HepG2 (cell line): Measurements from ENCODE around the gene AARS2. TPM values are rescaled to one million over a fixed set of nuclear protein-coding genes. Genes with fewer than 3 reads are reported as not detected.

ENCODE experiments used
- AKNA ChIP-seq: sonication (generic); formaldehyde crosslinking; IDR thresholded peaks from 2 replicates; pipeline ENCODE4 v1.4.0; 2020; ENCODE audit warnings: missing genetic modification reagents, borderline replicate concordance
- CEBPG ChIP-seq: IDR thresholded peaks from 2 replicates; pipeline ENCODE4 v1.6.1; 2016
- KMT2A ChIP-seq: sonication (generic); formaldehyde crosslinking; IDR thresholded peaks from 2 replicates; pipeline ENCODE4 v1.4.0; 2020; ENCODE audit warnings: missing genetic modification reagents
- MBNL3 ChIP-seq: fragments of 250-450 bp; sonication (Bioruptor Pico); conservative IDR thresholded peaks from 2 replicates; pipeline ENCODE4 v1.8.0; 2022; ENCODE audit warnings: mild to moderate bottlenecking, inconsistent platforms
- MIER2 ChIP-seq: IDR thresholded peaks from 2 replicates; pipeline ENCODE4 v1.6.1; 2016; ENCODE audit warnings: missing biosample characterization, missing genetic modification reagents
- NFIB ChIP-seq: sonication (generic); formaldehyde crosslinking; IDR thresholded peaks from 2 replicates; pipeline ENCODE4 v1.9.0; 2021; ENCODE audit warnings: missing genetic modification reagents, mild to moderate bottlenecking, borderline replicate concordance
- NR2C2 ChIP-seq: sonication (generic); formaldehyde crosslinking; IDR thresholded peaks from 2 replicates; pipeline ENCODE4 v1.4.0; 2020; ENCODE audit warnings: missing genetic modification reagents, mild to moderate bottlenecking, moderate library complexity, borderline replicate concordance
- RBM39 ChIP-seq: fragments of 200-400 bp; formaldehyde crosslinking; IDR thresholded peaks from one replicate; pipeline ENCODE4 v1.6.1; 2018; ENCODE audit warnings: antibody characterized with exemption, mild to moderate bottlenecking, low read depth, low read length; ENCODE audit not compliant: poor library complexity, severe bottlenecking
- SAFB2 ChIP-seq: sonication (generic); formaldehyde crosslinking; IDR thresholded peaks from 2 replicates; pipeline ENCODE4 v1.5.1; 2020; ENCODE audit warnings: missing genetic modification reagents, low read depth, mild to moderate bottlenecking, borderline replicate concordance
- TBX2 ChIP-seq: sonication (generic); formaldehyde crosslinking; IDR thresholded peaks from 2 replicates; pipeline ENCODE4 v1.5.0; 2020; ENCODE audit warnings: missing genetic modification reagents, mild to moderate bottlenecking, borderline replicate concordance
- TFDP2 ChIP-seq: sonication (generic); formaldehyde crosslinking; IDR thresholded peaks from 2 replicates; pipeline ENCODE4 v1.4.0; 2020; ENCODE audit warnings: missing genetic modification reagents
- ZFP37 ChIP-seq: sonication (generic); formaldehyde crosslinking; IDR thresholded peaks from 2 replicates; pipeline ENCODE4 v1.4.0; 2020; ENCODE audit warnings: missing genetic modification reagents, borderline replicate concordance
- ZMAT3 ChIP-seq: sonication (generic); formaldehyde crosslinking; conservative IDR thresholded peaks from 2 replicates; pipeline ENCODE4 v1.7.0; 2021; ENCODE audit warnings: missing genetic modification reagents
- ZNF326 ChIP-seq: sonication (generic); formaldehyde crosslinking; IDR thresholded peaks from 2 replicates; pipeline ENCODE4 v1.4.0; 2020; ENCODE audit warnings: missing genetic modification reagents, borderline replicate concordance
- ZNF329 ChIP-seq: sonication (generic); formaldehyde crosslinking; IDR thresholded peaks from 2 replicates; pipeline ENCODE4 v1.9.0; 2021; ENCODE audit warnings: low read depth, mild to moderate bottlenecking, missing genetic modification reagents
- ZNF33B ChIP-seq: sonication (generic); formaldehyde crosslinking; IDR thresholded peaks from 2 replicates; pipeline ENCODE4 v1.5.1; 2020; ENCODE audit warnings: mild to moderate bottlenecking, missing genetic modification reagents
- ZNF44 ChIP-seq: sonication (generic); formaldehyde crosslinking; IDR thresholded peaks from 2 replicates; pipeline ENCODE4 v1.5.1; 2020; ENCODE audit warnings: mild to moderate bottlenecking, missing genetic modification reagents
- ZNF451 ChIP-seq: sonication (generic); formaldehyde crosslinking; IDR thresholded peaks from 2 replicates; pipeline ENCODE4 v1.5.0; 2020; ENCODE audit warnings: mild to moderate bottlenecking, missing genetic modification reagents
- ZNF562 ChIP-seq: sonication (generic); formaldehyde crosslinking; IDR thresholded peaks from 2 replicates; pipeline ENCODE4 v1.8.0; 2022; ENCODE audit warnings: missing genetic modification reagents, borderline replicate concordance
- ZNF569 ChIP-seq: sonication (generic); formaldehyde crosslinking; IDR thresholded peaks from 2 replicates; pipeline ENCODE4 v1.5.0; 2020; ENCODE audit warnings: mild to moderate bottlenecking, missing genetic modification reagents, moderate library complexity, borderline replicate concordance
- ZNF691 ChIP-seq: sonication (generic); formaldehyde crosslinking; IDR thresholded peaks from 2 replicates; pipeline ENCODE4 v1.4.0; 2020; ENCODE audit warnings: missing genetic modification reagents, low read depth, mild to moderate bottlenecking, borderline replicate concordance
- polyA plus RNA-seq, 8 experiments: library from polyadenylated mRNA; depleted of rRNA in 3 of 8; stranded (reverse) in 7 of 8; unstranded in 1 of 8; fragments of >200 nt; fragmentation: Illumina TruSeq in 4 of 8; extraction: Trizol in 4 of 8; gene quantifications; 2 replicates each; pipeline versions ENCODE4 v1.2.1 to v1.2.3, GENCODE V29; 2011 to 2016; ENCODE audit warnings: low read depth in 4 of 8, missing spikeins in 1 of 8, mixed read lengths in 1 of 8; ENCODE audit not compliant: insufficient read depth in 1 of 8
- total RNA-seq, 5 experiments: library from RNA; depleted of rRNA; stranded (reverse); fragments of >200 nt; fragmentation: Illumina TruSeq; extraction: Trizol; gene quantifications; 2 replicates each; pipeline ENCODE4 v1.2.3, GENCODE V29; 2016; ENCODE audit warnings: low read depth in 1 of 5

AARS2 gene
- total and polyA plus RNA-seq, 2 of the 13 experiments (the other 11 are each of a cell fraction or from before 2014, with no cell fraction given) = 7.5 to 24.1 TPM

GRCh38 chr6:44312901-44313788, at the start of gene AARS2 (continued):
- peak; percentile 67; the same call in 1 of the 2 replicates for TF ChIP-seq ZFP37 (CRISPR knock-in tag)
- peak; percentile 89 for TF ChIP-seq NR2C2
- TF ChIP-seq TFDP2 (CRISPR knock-in tag) = peak; percentile 98
- TF ChIP-seq AKNA = peak; percentile 78; the same call in 1 of the 2 replicates
- peak; percentile 95; the same call in 1 of the 2 replicates for TF ChIP-seq MBNL3 (CRISPR knock-in tag)
- TF ChIP-seq ZNF329 = peak; percentile 75; the same call in 1 of the 2 replicates
- TF ChIP-seq KMT2A (CRISPR knock-in tag) = peak; percentile 99
- no peak; the same call in 1 of the 2 replicates for TF ChIP-seq ZNF569 (CRISPR knock-in tag)
- no peak for TF ChIP-seq NFIB (CRISPR knock-in tag)
- peak; percentile 90 for TF ChIP-seq MIER2 (CRISPR knock-in tag)
- peak; percentile 63 for TF ChIP-seq CEBPG (CRISPR knock-in tag)
- no peak for TF ChIP-seq ZNF326
- TF ChIP-seq ZMAT3 (CRISPR knock-in tag) = peak; percentile 65; the same call in 1 of the 2 replicates
- peak; percentile 89; the same call in 1 of the 2 replicates for TF ChIP-seq ZNF44
- TF ChIP-seq SAFB2 (CRISPR knock-in tag) = peak; percentile 76; the same call in 1 of the 2 replicates
- TF ChIP-seq ZNF691 = peak; percentile 95
- TF ChIP-seq RBM39 = peak; percentile 81
- no peak; the same call in 1 of the 2 replicates for TF ChIP-seq ZNF562 (CRISPR knock-in tag)
- peak; percentile 95; the same call in 1 of the 2 replicates for TF ChIP-seq ZNF33B (CRISPR knock-in tag)
- TF ChIP-seq ZNF451 (CRISPR knock-in tag) = peak; percentile 90; the same call in 1 of the 2 replicates
- TF ChIP-seq TBX2 (CRISPR knock-in tag) = peak; percentile 95
